Measurements from ENCODE around the gene HAT1.

DNA sequence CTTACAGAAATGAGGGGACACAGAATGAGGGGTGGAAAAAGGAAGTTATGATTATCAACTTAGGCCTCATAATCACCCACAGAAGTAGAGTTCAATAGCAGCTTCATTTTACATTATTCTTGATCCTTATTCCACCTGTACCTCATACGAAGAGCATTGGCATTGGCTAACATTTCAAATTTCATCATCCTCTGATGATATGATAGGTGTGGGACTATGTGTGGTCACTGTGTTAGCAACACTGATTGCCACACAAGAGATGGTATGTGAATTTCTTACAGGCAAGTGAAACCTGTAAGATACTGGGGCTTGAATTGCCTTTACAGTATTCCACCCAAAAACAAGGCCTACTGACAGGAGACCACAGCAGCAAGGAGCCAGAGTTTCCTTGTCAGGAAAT, 14.0 kb upstream of the HAT1 start:
- TF ChIP-seq, protein P1, sequence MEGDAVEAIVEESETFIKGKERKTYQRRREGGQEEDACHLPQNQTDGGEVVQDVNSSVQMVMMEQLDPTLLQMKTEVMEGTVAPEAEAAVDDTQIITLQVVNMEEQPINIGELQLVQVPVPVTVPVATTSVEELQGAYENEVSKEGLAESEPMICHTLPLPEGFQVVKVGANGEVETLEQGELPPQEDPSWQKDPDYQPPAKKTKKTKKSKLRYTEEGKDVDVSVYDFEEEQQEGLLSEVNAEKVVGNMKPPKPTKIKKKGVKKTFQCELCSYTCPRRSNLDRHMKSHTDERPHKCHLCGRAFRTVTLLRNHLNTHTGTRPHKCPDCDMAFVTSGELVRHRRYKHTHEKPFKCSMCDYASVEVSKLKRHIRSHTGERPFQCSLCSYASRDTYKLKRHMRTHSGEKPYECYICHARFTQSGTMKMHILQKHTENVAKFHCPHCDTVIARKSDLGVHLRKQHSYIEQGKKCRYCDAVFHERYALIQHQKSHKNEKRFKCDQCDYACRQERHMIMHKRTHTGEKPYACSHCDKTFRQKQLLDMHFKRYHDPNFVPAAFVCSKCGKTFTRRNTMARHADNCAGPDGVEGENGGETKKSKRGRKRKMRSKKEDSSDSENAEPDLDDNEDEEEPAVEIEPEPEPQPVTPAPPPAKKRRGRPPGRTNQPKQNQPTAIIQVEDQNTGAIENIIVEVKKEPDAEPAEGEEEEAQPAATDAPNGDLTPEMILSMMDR (conservative IDR thresholded peaks at IDR 0.05), result no peak
- no peak for TF ChIP-seq ZFX (IDR thresholded peaks at IDR 0.05)
